SK-N-SH (cell line): ENCODE results near the gene FNDC3B. TPM values are rescaled to one million over a fixed set of nuclear protein-coding genes. Genes with fewer than 3 reads are reported as not detected.

Experiments
- CTCF ChIA-PET: fragments of 300-600, 350-600 bp; formaldehyde crosslinking; extraction: SDS; loops from one replicate; lab custom pipeline; 2021; lab: Yijun Ruan, JAX
- POLR2A ChIA-PET: fragments of 350-600 bp; sonication (Branson Sonifier 250); formaldehyde crosslinking; extraction: SDS; loops from one replicate; lab custom pipeline; 2020; ENCODE audit warnings: antibody characterized with exemption, inconsistent platforms; lab: Yijun Ruan, JAX
- DNase-seq: peaks from one replicate; pipeline ENCODE4 v3.0.0; 2012
- H2AFZ ChIP-seq: fragments of 200-600 bp; sonication (generic); 2 replicates; pipeline ENCODE4 v1.8.1; 2016; ENCODE audit warnings: antibody characterized with exemption, mild to moderate bottlenecking, low read depth
- H3F3A ChIP-seq: fragments of 200-600 bp; sonication (generic); replicated peaks from 2 replicates; pipeline ENCODE3; 2016; ENCODE audit warnings: antibody characterized with exemption, mild to moderate bottlenecking; ENCODE audit not compliant: insufficient read depth
- H3K27ac ChIP-seq, 2 experiments: fragments of 200-500 bp in 1 of 2; fragments of 200-600 bp in 1 of 2; sonication (Bioruptor generic) in 1 of 2; sonication (generic), shearing (Covaris generic) in 1 of 2; 2 replicates each; pipeline versions ENCODE4 v1.5.1 to v1.6.1; 2014 to 2016; ENCODE audit warnings: low read depth in 2 of 2, inconsistent platforms in 1 of 2, low read length in 1 of 2, mild to moderate bottlenecking in 1 of 2, mixed read lengths in 1 of 2
- H3K27me3 ChIP-seq: fragments of 200-600 bp; sonication (generic), shearing (Covaris generic); 2 replicates; pipeline ENCODE4 v1.6.1; 2016; ENCODE audit warnings: mixed run types; ENCODE audit not compliant: insufficient read depth
- H3K36me3 ChIP-seq, 2 experiments: fragments of 200-500 bp in 1 of 2; fragments of 200-600 bp in 1 of 2; sonication (Bioruptor generic) in 1 of 2; sonication (generic) in 1 of 2; replicated peaks in 1 of 2; 2 replicates each; pipeline versions ENCODE3 to v1.5.1; 2014 to 2016; ENCODE audit warnings: low read length in 1 of 2, mild to moderate bottlenecking in 1 of 2; ENCODE audit not compliant: insufficient read depth in 2 of 2, control insufficient read depth in 1 of 2
- H3K4me1 ChIP-seq, 2 experiments: fragments of 200-500 bp in 1 of 2; fragments of 200-600 bp in 1 of 2; sonication (Bioruptor generic) in 1 of 2; sonication (generic), shearing (Covaris generic) in 1 of 2; 2 replicates each; pipeline versions ENCODE4 v1.5.1 to v1.6.1; 2014 to 2016; ENCODE audit warnings: low read depth in 1 of 2, low read length in 1 of 2, mixed run types in 1 of 2; ENCODE audit not compliant: insufficient read depth in 2 of 2, control insufficient read depth in 1 of 2
- H3K4me2 ChIP-seq: fragments of 200-600 bp; sonication (generic), shearing (Covaris generic); 2 replicates; pipeline ENCODE4 v1.6.1; 2017; ENCODE audit warnings: mixed run types
- H3K4me3 ChIP-seq, 2 experiments: fragments of 200-500 bp in 1 of 2; fragments of 200-600 bp in 1 of 2; sonication (Bioruptor generic) in 1 of 2; sonication (generic), shearing (Covaris generic) in 1 of 2; 2 replicates each; pipeline versions ENCODE4 v1.5.1 to v1.8.1; 2014 to 2016; ENCODE audit warnings: low read depth in 2 of 2, inconsistent platforms in 1 of 2, low read length in 1 of 2, mild to moderate bottlenecking in 1 of 2, mixed read lengths in 1 of 2, moderate library complexity in 1 of 2
- H3K79me2 ChIP-seq: fragments of 200-600 bp; sonication (generic); 2 replicates; pipeline ENCODE4 v1.8.1; 2017; ENCODE audit warnings: mild to moderate bottlenecking; ENCODE audit not compliant: insufficient read depth
- H3K9ac ChIP-seq: fragments of 200-600 bp; sonication (generic); 2 replicates; pipeline ENCODE4 v1.6.1; 2017; ENCODE audit warnings: mixed run types
- H3K9me2 ChIP-seq: fragments of 200-600 bp; sonication (generic); 2 replicates; pipeline ENCODE4 v1.6.1; 2017; ENCODE audit warnings: mixed run types
- H3K9me3 ChIP-seq: fragments of 200-600 bp; sonication (generic); 2 replicates; pipeline ENCODE4 v1.6.1; 2017; ENCODE audit warnings: mixed run types, mild to moderate bottlenecking, moderate library complexity
- H4K20me1 ChIP-seq: fragments of 200-600 bp; sonication (generic); 2 replicates; pipeline ENCODE4 v1.6.1; 2017; ENCODE audit warnings: mild to moderate bottlenecking, mixed run types; ENCODE audit not compliant: insufficient read depth
- CHD2 ChIP-seq: fragments of 150-350 bp; IDR thresholded peaks from 2 replicates; pipeline ENCODE4 v1.6.1; 2018; ENCODE audit warnings: low read length; ENCODE audit not compliant: partially characterized antibody
- CTCF ChIP-seq: fragments of 200-600 bp; sonication (generic); IDR thresholded peaks from 2 replicates; pipeline ENCODE4 v1.6.1; 2017; ENCODE audit warnings: antibody characterized with exemption, mild to moderate bottlenecking, moderate library complexity
- FOSL2 ChIP-seq: IDR thresholded peaks from 2 replicates; pipeline ENCODE4 v1.4.0; 2012; ENCODE audit warnings: low read depth, mild to moderate bottlenecking, moderate library complexity, borderline replicate concordance
- FOXM1 ChIP-seq: IDR thresholded peaks from 2 replicates; pipeline ENCODE4 v1.4.0; 2012; ENCODE audit warnings: low read depth, mild to moderate bottlenecking
- JUND ChIP-seq: IDR thresholded peaks from 2 replicates; pipeline ENCODE4 v1.4.0; 2012
- MAX ChIP-seq: IDR thresholded peaks from 2 replicates; pipeline ENCODE4 v1.4.0; 2012; ENCODE audit warnings: low read depth
- NRF1 ChIP-seq: IDR thresholded peaks from 2 replicates; pipeline ENCODE4 v1.6.1; 2012; ENCODE audit warnings: low read depth, mild to moderate bottlenecking, low read length
- PBX3 ChIP-seq: IDR thresholded peaks from 2 replicates; pipeline ENCODE4; 2012
- SMC3 ChIP-seq: IDR thresholded peaks from 2 replicates; pipeline ENCODE4 v1.6.1; 2012; ENCODE audit warnings: low read depth, low read length, improper control_type of control experiment
- TAF1 ChIP-seq: IDR thresholded peaks from 2 replicates; pipeline ENCODE4 v1.6.1; 2012; ENCODE audit warnings: low read depth, mild to moderate bottlenecking, low read length, moderate library complexity, borderline replicate concordance
- TCF12 ChIP-seq: IDR thresholded peaks from 2 replicates; pipeline ENCODE4 v1.4.0; 2012
- USF1 ChIP-seq: IDR thresholded peaks from 2 replicates; pipeline ENCODE4 v1.4.0; 2012; ENCODE audit warnings: low read depth, borderline replicate concordance
- YY1 ChIP-seq: IDR thresholded peaks from 2 replicates; pipeline ENCODE4 v1.4.0; 2012; ENCODE audit warnings: low read depth, mild to moderate bottlenecking
- ZBTB33 ChIP-seq: IDR thresholded peaks from 2 replicates; pipeline ENCODE4 v1.4.0; 2012; ENCODE audit warnings: low read depth, borderline replicate concordance
- WGBS: methylation state at CpG from one replicate; pipeline ENCODE4 v1.1.6; 2017; ENCODE audit warnings: low lambda C conversion rate; 5-methylcytosine and 5-hydroxymethylcytosine counted together
- polyA plus RNA-seq, 3 experiments: library from polyadenylated mRNA; depleted of rRNA; stranded (reverse); fragments of >200 nt; gene quantifications; 2 replicates each; pipeline ENCODE4 v1.2.3, GENCODE V29; 2012
- TF ChIP-seq, protein P1 (sequence below): IDR thresholded peaks from 2 replicates; pipeline ENCODE4 v1.6.1; 2012; ENCODE audit warnings: mild to moderate bottlenecking, low read depth, low read length, moderate library complexity

Gene FNDC3B
- polyA plus RNA-seq, 1 of the 3 experiments (the other 2 are of a cell fraction): 10.4 TPM

GRCh38 chr3:172192830-172193415, 153.5 kb downstream of the FNDC3B start:
- DNase-seq: no peak
- H3F3A ChIP-seq: peaks cover 20% of the 10 kb centered on the region
- H3K79me2 ChIP-seq: peaks cover 95% of the 10 kb centered on the region
- no peak overlapping the region for H3K9ac ChIP-seq
- no peak overlapping the region for H2AFZ ChIP-seq
- H3K27ac ChIP-seq: no peak overlapping the region; a peak in 1 of 4 replicates
- TF ChIP-seq CHD2: no peak
- TF ChIP-seq PBX3: no peak
- TF ChIP-seq YY1: no peak
- TF ChIP-seq MAX: no peak
- no peak for TF ChIP-seq NRF1
- no peak for TF ChIP-seq SMC3
- TF ChIP-seq FOSL2: no peak
- no peak for TF ChIP-seq ZBTB33
- no peak for TF ChIP-seq TCF12
- TF ChIP-seq FOXM1: no peak
- no peak for TF ChIP-seq USF1
- no peak for TF ChIP-seq JUND
- no peak for TF ChIP-seq CTCF
- TF ChIP-seq TAF1: no peak
- TF ChIP-seq, protein P1, sequence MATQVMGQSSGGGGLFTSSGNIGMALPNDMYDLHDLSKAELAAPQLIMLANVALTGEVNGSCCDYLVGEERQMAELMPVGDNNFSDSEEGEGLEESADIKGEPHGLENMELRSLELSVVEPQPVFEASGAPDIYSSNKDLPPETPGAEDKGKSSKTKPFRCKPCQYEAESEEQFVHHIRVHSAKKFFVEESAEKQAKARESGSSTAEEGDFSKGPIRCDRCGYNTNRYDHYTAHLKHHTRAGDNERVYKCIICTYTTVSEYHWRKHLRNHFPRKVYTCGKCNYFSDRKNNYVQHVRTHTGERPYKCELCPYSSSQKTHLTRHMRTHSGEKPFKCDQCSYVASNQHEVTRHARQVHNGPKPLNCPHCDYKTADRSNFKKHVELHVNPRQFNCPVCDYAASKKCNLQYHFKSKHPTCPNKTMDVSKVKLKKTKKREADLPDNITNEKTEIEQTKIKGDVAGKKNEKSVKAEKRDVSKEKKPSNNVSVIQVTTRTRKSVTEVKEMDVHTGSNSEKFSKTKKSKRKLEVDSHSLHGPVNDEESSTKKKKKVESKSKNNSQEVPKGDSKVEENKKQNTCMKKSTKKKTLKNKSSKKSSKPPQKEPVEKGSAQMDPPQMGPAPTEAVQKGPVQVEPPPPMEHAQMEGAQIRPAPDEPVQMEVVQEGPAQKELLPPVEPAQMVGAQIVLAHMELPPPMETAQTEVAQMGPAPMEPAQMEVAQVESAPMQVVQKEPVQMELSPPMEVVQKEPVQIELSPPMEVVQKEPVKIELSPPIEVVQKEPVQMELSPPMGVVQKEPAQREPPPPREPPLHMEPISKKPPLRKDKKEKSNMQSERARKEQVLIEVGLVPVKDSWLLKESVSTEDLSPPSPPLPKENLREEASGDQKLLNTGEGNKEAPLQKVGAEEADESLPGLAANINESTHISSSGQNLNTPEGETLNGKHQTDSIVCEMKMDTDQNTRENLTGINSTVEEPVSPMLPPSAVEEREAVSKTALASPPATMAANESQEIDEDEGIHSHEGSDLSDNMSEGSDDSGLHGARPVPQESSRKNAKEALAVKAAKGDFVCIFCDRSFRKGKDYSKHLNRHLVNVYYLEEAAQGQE: no peak
- no peaks in the 10 kb centered on the region for H3K9me3 ChIP-seq
- H3K4me3 ChIP-seq: no peak overlapping the region
- CTCF ChIA-PET: interaction anchor here (1.2 kb wide), 1 partner anchor 45 kb away, joined by 4 read pairs; no protein-coding TSS in a partner anchor
- POLR2A ChIA-PET: no interaction called here
- no peak overlapping the region for H3K4me2 ChIP-seq
- peaks cover 5 to 11% of the 10 kb centered on the region in 2 experiments; a peak in 2 of 4 replicates for H3K4me1 ChIP-seq
- no peaks in the 10 kb centered on the region for H3K36me3 ChIP-seq
- peaks cover 42% of the 10 kb centered on the region for H4K20me1 ChIP-seq
- no peaks in the 10 kb centered on the region for H3K9me2 ChIP-seq
- no peaks in the 10 kb centered on the region for H3K27me3 ChIP-seq
- WGBS: 83% methylated on average over 3 of the region's 3 CpGs
